K562 (cell line): Measurements from ENCODE around the gene SAP25. TPM values are rescaled to one million over a fixed set of nuclear protein-coding genes. Genes with fewer than 3 reads are reported as not detected.

Experiments
- CHD4 ChIP-seq: fragments of 200-600 bp; sonication (generic); IDR thresholded peaks from 3 replicates; pipeline ENCODE4 v1.6.1; 2012; ENCODE audit warnings: low read depth, mild to moderate bottlenecking, mixed read lengths, low read length, inconsistent platforms; ENCODE audit not compliant: insufficient read depth, insufficient replicate concordance, poor library complexity, severe bottlenecking
- HDAC1 ChIP-seq, 2 experiments: fragments of 450-650 bp; IDR thresholded peaks; 2 replicates each; pipeline ENCODE4 v1.6.1; 2016 to 2017; ENCODE audit warnings: inconsistent platforms in 1 of 2, mild to moderate bottlenecking in 1 of 2, moderate library complexity in 1 of 2
- KAT8 ChIP-seq: fragments of 450-650 bp; IDR thresholded peaks from 2 replicates; pipeline ENCODE4 v1.6.1; 2016; ENCODE audit warnings: low read depth, mild to moderate bottlenecking
- KHSRP ChIP-seq: fragments of 450-650 bp; IDR thresholded peaks from 2 replicates; pipeline ENCODE4 v1.6.1; 2017
- LCOR ChIP-seq: sonication (generic); formaldehyde crosslinking; IDR thresholded peaks from 2 replicates; pipeline ENCODE4 v1.8.0; 2022; ENCODE audit warnings: mild to moderate bottlenecking, missing genetic modification reagents
- MAZ ChIP-seq, 2 experiments: fragments of 450-650 bp in 1 of 2; sonication (generic) in 1 of 2; formaldehyde crosslinking; IDR thresholded peaks in 1 of 2; conservative IDR thresholded peaks in 1 of 2; 2 replicates each; pipeline versions ENCODE4 v1.4.0 to v1.5.0; 2020; ENCODE audit warnings: mild to moderate bottlenecking in 1 of 2, missing genetic modification reagents in 1 of 2
- MED1 ChIP-seq: sonication (generic); formaldehyde crosslinking; IDR thresholded peaks from 2 replicates; pipeline ENCODE4 v1.8.1; 2023; ENCODE audit warnings: missing genetic modification reagents, borderline replicate concordance
- MTA1 ChIP-seq: fragments of 450-650 bp; IDR thresholded peaks from 2 replicates; pipeline ENCODE4 v1.6.1; 2017; ENCODE audit warnings: borderline replicate concordance
- PHTF2 ChIP-seq: fragments of 250-450 bp; sonication (Bioruptor Pico); IDR thresholded peaks from 2 replicates; pipeline ENCODE4 v1.5.0; 2021; ENCODE audit warnings: mild to moderate bottlenecking
- PTRF ChIP-seq: fragments of 450-650 bp; IDR thresholded peaks from 2 replicates; pipeline ENCODE4 v1.6.1; 2016; ENCODE audit warnings: mild to moderate bottlenecking, missing genetic modification characterization, missing compliant biosample characterization
- PTTG1 ChIP-seq: fragments of 450-650 bp; IDR thresholded peaks from 2 replicates; pipeline ENCODE4 v1.6.1; 2016; ENCODE audit warnings: low read depth, mild to moderate bottlenecking, missing genetic modification characterization, missing compliant biosample characterization
- SMAD3 ChIP-seq: fragments of 450-650 bp; formaldehyde crosslinking; conservative IDR thresholded peaks from 2 replicates; pipeline ENCODE4 v1.4.0; 2020; ENCODE audit warnings: mild to moderate bottlenecking
- SMARCB1 ChIP-seq: IDR thresholded peaks from 2 replicates; pipeline ENCODE4 v1.6.1; 2011; ENCODE audit warnings: improper control_type of control experiment, low read depth; ENCODE audit not compliant: insufficient read length
- SP2 ChIP-seq: IDR thresholded peaks from 2 replicates; pipeline ENCODE4 v1.6.1; 2011; ENCODE audit warnings: mild to moderate bottlenecking, low read depth, low read length, moderate library complexity; ENCODE audit not compliant: poor library complexity, severe bottlenecking; ENCODE audit errors: extremely low read depth
- ZBTB33 ChIP-seq: sonication (generic); formaldehyde crosslinking; IDR thresholded peaks from 2 replicates; pipeline ENCODE4 v1.8.1; 2023; ENCODE audit warnings: mild to moderate bottlenecking, missing genetic modification reagents
- ZBTB7A ChIP-seq: IDR thresholded peaks from 2 replicates; pipeline ENCODE4 v1.6.1; 2011; ENCODE audit warnings: low read depth, mild to moderate bottlenecking, low read length, moderate library complexity, borderline replicate concordance; ENCODE audit not compliant: control insufficient read depth
- ZC3H11A ChIP-seq: IDR thresholded peaks from 2 replicates; pipeline ENCODE4 v1.6.1; 2012; ENCODE audit warnings: low read depth, low read length, improper control_type of control experiment
- ZFPM2 ChIP-seq: fragments of 250-450 bp; sonication (Bioruptor Pico); IDR thresholded peaks from 2 replicates; pipeline ENCODE4 v1.5.1; 2022; ENCODE audit warnings: mild to moderate bottlenecking
- ZNF165 ChIP-seq: fragments of 250-450 bp; sonication (Bioruptor Pico); IDR thresholded peaks from 2 replicates; pipeline ENCODE4 v1.4.0; 2020; ENCODE audit warnings: borderline replicate concordance
- ZNF707 ChIP-seq: fragments of 250-450 bp; sonication (Bioruptor Pico); conservative IDR thresholded peaks from 2 replicates; pipeline ENCODE4 v1.8.0; 2022; ENCODE audit warnings: inconsistent platforms, mild to moderate bottlenecking, moderate library complexity
- polyA plus RNA-seq, 8 experiments: library from polyadenylated mRNA; depleted of rRNA in 4 of 8; stranded (reverse) in 5 of 8; unstranded in 3 of 8; fragments of >200 nt; fragmentation: Nextera tagmentation in 2 of 8; fragmentation: Illumina TruSeq in 1 of 8; extraction: Ambion mirVana in 2 of 8; extraction: Trizol in 1 of 8; gene quantifications; 2 replicates each; pipeline versions ENCODE4 v1.2.1 to v1.2.3, GENCODE V29; 2011 to 2014; ENCODE audit warnings: inconsistent platforms in 1 of 8, missing spikeins in 1 of 8
- total RNA-seq, 7 experiments: library from RNA; depleted of rRNA in 6 of 7; stranded (reverse); fragments of >200 nt in 6 of 7; fragmentation: Illumina TruSeq in 2 of 7; extraction: Trizol in 2 of 7; gene quantifications; 2 replicates each; pipeline versions ENCODE4 v1.2.1 to v1.2.3, GENCODE V29; 2011 to 2021; ENCODE audit warnings: low replicate concordance in 1 of 7
- TF ChIP-seq, protein P1 (sequence below): fragments of 250-450 bp; sonication (Bioruptor Pico); IDR thresholded peaks from 2 replicates; pipeline ENCODE4 v1.4.0; 2020; ENCODE audit warnings: mild to moderate bottlenecking
- TF ChIP-seq, protein P2 (sequence below): fragments of 450-650 bp; IDR thresholded peaks from 2 replicates; pipeline ENCODE4 v1.6.1; 2016; ENCODE audit warnings: mild to moderate bottlenecking

The SAP25 gene
- total and polyA plus RNA-seq, 9 of the 15 experiments (the other 6 are each of a cell fraction or from before 2014, with no cell fraction given) = 0.13 to 5.3 (median 0.78) TPM; not detected in 1

GRCh38 chr7:100585511-100586265, 12.0 kb upstream of the SAP25 start, which contains the start of gene LRCH4 (continued):
- TF ChIP-seq, protein P1, sequence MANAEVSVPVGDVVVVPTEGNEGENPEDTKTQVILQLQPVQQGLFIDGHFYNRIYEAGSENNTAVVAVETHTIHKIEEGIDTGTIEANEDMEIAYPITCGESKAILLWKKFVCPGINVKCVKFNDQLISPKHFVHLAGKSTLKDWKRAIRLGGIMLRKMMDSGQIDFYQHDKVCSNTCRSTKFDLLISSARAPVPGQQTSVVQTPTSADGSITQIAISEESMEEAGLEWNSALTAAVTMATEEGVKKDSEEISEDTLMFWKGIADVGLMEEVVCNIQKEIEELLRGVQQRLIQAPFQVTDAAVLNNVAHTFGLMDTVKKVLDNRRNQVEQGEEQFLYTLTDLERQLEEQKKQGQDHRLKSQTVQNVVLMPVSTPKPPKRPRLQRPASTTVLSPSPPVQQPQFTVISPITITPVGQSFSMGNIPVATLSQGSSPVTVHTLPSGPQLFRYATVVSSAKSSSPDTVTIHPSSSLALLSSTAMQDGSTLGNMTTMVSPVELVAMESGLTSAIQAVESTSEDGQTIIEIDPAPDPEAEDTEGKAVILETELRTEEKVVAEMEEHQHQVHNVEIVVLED (CRISPR knock-in tag) = peak; percentile 35; the same call in 1 of the 2 replicates
- TF ChIP-seq KHSRP (no peak), PTTG1 (tag) (no peak), SMARCB1 (no peak), ZFPM2 (peak; percentile 83; the same call in 1 of the 2 replicates), HDAC1 (IDR thresholded peaks at IDR 0.05) (peak in 1 of 2 experiments; percentile 91; a peak in 2 of 4 replicates), PTRF (tag) (no peak), PHTF2 (CRISPR knock-in tag) (no peak), MED1 (CRISPR knock-in tag) (no peak), CHD4 (no peak), SP2 (no peak), LCOR (CRISPR knock-in tag) (0 out of 2 replicates have a peak, but pooled peaks have one; percentile 70), ZNF165 (CRISPR knock-in tag) (no peak), MAZ (CRISPR knock-in tag; conservative IDR thresholded peaks at IDR 0.05 in 1 of 2, IDR thresholded peaks at IDR 0.05 in 1 of 2) (peak; percentile 99 to 100), SMAD3 (CRISPR knock-in tag) (peak; percentile 70; the same call in 1 of the 2 replicates), ZBTB33 (CRISPR knock-in tag) (no peak), KAT8 (no peak), ZNF707 (CRISPR knock-in tag) (no peak), ZBTB7A (peak; percentile 43; the same call in 1 of the 2 replicates), ZC3H11A (no peak), MTA1 (no peak)
- TF ChIP-seq, protein P2, sequence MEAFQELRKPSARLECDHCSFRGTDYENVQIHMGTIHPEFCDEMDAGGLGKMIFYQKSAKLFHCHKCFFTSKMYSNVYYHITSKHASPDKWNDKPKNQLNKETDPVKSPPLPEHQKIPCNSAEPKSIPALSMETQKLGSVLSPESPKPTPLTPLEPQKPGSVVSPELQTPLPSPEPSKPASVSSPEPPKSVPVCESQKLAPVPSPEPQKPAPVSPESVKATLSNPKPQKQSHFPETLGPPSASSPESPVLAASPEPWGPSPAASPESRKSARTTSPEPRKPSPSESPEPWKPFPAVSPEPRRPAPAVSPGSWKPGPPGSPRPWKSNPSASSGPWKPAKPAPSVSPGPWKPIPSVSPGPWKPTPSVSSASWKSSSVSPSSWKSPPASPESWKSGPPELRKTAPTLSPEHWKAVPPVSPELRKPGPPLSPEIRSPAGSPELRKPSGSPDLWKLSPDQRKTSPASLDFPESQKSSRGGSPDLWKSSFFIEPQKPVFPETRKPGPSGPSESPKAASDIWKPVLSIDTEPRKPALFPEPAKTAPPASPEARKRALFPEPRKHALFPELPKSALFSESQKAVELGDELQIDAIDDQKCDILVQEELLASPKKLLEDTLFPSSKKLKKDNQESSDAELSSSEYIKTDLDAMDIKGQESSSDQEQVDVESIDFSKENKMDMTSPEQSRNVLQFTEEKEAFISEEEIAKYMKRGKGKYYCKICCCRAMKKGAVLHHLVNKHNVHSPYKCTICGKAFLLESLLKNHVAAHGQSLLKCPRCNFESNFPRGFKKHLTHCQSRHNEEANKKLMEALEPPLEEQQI = no peak
